MCF 10A (cell line): ENCODE data around the gene SRRM3. TPM values are rescaled to one million over a fixed set of nuclear protein-coding genes. Genes with fewer than 3 reads are reported as not detected.
"Not testable (repeated sequence)": the region's sequence is repeated elsewhere in the genome, so short reads cannot be mapped to it uniquely, and the experiment has no call there.

Source experiments
- BruUV-seq: library from RNA; stranded (reverse); fragments of 400-500 nt; replicated peaks from 2 replicates; lab custom pipeline; 2021; lab: Mats Ljungman, UMichigan
- CTCF ChIA-PET: fragments of 300-600 bp; sonication (Branson Sonifier 250); formaldehyde crosslinking; extraction: SDS; loops from one replicate; lab custom pipeline; 2021; ENCODE audit warnings: antibody characterized with exemption, inconsistent platforms; lab: Yijun Ruan, JAX
- POLR2A ChIA-PET: fragments of 300-600, 350-650 bp; sonication (Branson Sonifier 250); formaldehyde crosslinking; extraction: SDS; loops from one replicate; lab custom pipeline; 2020; ENCODE audit warnings: antibody characterized with exemption, inconsistent platforms; lab: Yijun Ruan, JAX
- DNase-seq: peaks from one replicate; pipeline ENCODE4 v3.0.0-alpha.2; 2018; ENCODE audit not compliant: unreplicated experiment
- H3K27ac Mint-ChIP-seq: one replicate; pipeline ENCODE4 v1.8.0; 2022; ENCODE audit warnings: mild to moderate bottlenecking, low read depth, mixed read lengths; ENCODE audit not compliant: unreplicated experiment
- H3K27me3 Mint-ChIP-seq: one replicate; pipeline ENCODE4 v1.8.0; 2022; ENCODE audit warnings: mixed read lengths; ENCODE audit not compliant: insufficient read depth, unreplicated experiment
- H3K36me3 Mint-ChIP-seq: one replicate; pipeline ENCODE4 v1.8.0; 2022; ENCODE audit warnings: mild to moderate bottlenecking, moderate library complexity, mixed read lengths; ENCODE audit not compliant: insufficient read depth, unreplicated experiment
- H3K4me1 Mint-ChIP-seq: one replicate; pipeline ENCODE4 v1.8.0; 2022; ENCODE audit warnings: mixed read lengths; ENCODE audit not compliant: insufficient read depth, unreplicated experiment
- H3K4me3 Mint-ChIP-seq: one replicate; pipeline ENCODE4 v1.8.0; 2022; ENCODE audit warnings: mild to moderate bottlenecking, moderate library complexity, mixed read lengths; ENCODE audit not compliant: unreplicated experiment
- H3K9me3 Mint-ChIP-seq: one replicate; pipeline ENCODE4 v1.8.0; 2022; ENCODE audit warnings: mixed read lengths; ENCODE audit not compliant: unreplicated experiment
- intact Hi-C: fragments of 100-400 bp; cut with micrococcal nuclease; formaldehyde crosslinking; loops from 2 replicates; pipeline ENCODE4 v1.14.1; 2022
- total RNA-seq: library from RNA; stranded (reverse); gene quantifications from 2 replicates; pipeline ENCODE4 v1.2.3, GENCODE V29; 2022
- TF ChIP-seq, protein P1 (sequence below): fragments of 200-600 bp; IDR thresholded peaks from one replicate; pipeline ENCODE4 v1.8.0; 2022; ENCODE audit warnings: antibody characterized with exemption, mild to moderate bottlenecking; ENCODE audit not compliant: unreplicated experiment

SRRM3 gene
- total RNA-seq, 1 experiment from 2014 or later = 0.70 TPM

GRCh38 chr7:76330673-76331072, 129.0 kb downstream of the SRRM3 start:
- Mint-ChIP-seq H3K9me3 (no peaks in the 10 kb centered on the region), H3K27ac (no peak overlapping the region), H3K36me3 (peaks cover 79% of the 10 kb centered on the region), H3K4me1 (peaks cover 16% of the 10 kb centered on the region), H3K4me3 (no peak overlapping the region), H3K27me3 (no peaks in the 10 kb centered on the region)
- TF ChIP-seq, protein P1, sequence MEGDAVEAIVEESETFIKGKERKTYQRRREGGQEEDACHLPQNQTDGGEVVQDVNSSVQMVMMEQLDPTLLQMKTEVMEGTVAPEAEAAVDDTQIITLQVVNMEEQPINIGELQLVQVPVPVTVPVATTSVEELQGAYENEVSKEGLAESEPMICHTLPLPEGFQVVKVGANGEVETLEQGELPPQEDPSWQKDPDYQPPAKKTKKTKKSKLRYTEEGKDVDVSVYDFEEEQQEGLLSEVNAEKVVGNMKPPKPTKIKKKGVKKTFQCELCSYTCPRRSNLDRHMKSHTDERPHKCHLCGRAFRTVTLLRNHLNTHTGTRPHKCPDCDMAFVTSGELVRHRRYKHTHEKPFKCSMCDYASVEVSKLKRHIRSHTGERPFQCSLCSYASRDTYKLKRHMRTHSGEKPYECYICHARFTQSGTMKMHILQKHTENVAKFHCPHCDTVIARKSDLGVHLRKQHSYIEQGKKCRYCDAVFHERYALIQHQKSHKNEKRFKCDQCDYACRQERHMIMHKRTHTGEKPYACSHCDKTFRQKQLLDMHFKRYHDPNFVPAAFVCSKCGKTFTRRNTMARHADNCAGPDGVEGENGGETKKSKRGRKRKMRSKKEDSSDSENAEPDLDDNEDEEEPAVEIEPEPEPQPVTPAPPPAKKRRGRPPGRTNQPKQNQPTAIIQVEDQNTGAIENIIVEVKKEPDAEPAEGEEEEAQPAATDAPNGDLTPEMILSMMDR = no peak
- ChIA-PET POLR2A (interaction anchor here (1.8 kb wide), 1 partner anchor 28 kb away, joined by 4 read pairs; the partner anchor contains the start of gene YWHAG), CTCF (no interaction called here)
- no TSS peak for BruUV-seq
- no peak for DNase-seq
- intact Hi-C loops = no loop called here

DNA sequence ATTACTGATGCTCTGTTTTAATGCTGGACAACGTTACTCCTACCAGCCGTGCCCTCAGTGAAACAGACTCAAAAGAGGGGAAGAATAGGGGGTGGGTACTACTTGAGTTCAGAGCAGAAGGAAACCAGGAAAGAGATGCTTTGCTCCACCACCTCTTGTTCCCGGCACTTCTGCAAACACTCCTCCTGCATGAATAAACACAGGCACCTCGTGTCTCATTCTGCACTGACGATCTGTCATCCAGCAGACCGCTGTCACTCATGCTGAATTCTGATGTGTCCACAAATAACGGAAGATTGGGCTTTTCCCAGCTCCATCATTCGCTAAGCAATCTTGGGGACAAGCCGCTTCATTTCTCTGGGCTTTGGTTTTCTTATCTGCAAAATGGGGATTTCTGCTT, 130.4 kb downstream of the SRRM3 start:
- Mint-ChIP-seq H3K4me1 (peaks cover 21% of the 10 kb centered on the region), H3K27me3 (no peaks in the 10 kb centered on the region), H3K4me3 (no peak overlapping the region), H3K36me3 (peaks cover 65% of the 10 kb centered on the region), H3K9me3 (no peaks in the 10 kb centered on the region), H3K27ac (no peak overlapping the region)
- DNase-seq = no peak
- CTCF ChIA-PET = interaction anchor here (0.9 to 1.1 kb wide), 2 partner anchors 18 to 41 kb away, joined by 3 read pairs; no protein-coding TSS in a partner anchor
- intact Hi-C loops = no loop called here
- TF ChIP-seq, protein P1 = no peak
- POLR2A ChIA-PET = interaction anchor here (0.6 kb wide), 1 partner anchor 23 kb away, joined by 3 read pairs; no protein-coding TSS in a partner anchor
- BruUV-seq = no TSS peak

DNA sequence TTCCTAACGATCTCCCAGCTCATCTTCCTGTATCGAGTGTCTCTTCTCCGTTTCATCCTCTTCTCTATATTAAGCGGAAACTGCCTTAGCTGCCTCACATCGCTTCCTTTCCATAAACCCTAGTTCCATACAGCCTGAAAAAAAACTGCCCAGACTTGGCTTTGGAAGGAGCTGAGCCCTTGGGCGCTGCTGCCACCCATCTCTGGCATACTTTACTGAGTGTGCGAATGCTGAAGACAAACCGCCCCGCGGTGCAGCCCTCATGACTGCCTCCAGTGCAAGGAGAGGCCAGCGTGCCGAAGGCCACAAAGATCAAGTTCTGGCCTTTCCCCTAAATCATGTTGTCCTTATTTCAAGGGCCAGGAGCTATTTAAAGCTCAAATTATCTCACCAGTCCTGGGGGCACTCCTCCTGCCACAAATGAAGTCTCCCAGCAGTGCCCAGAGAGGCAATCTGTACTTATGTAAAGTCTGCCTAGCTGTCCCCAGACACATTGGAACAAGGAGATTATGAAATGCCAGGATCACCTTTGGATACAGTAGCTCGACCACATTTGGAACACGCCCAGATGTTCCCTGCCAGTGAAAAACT, 131.9 kb downstream of the SRRM3 start:
- peak overlapping the region; percentile 54 for H3K27ac Mint-ChIP-seq
- peaks cover 61% of the 10 kb centered on the region for H3K36me3 Mint-ChIP-seq
- H3K9me3 Mint-ChIP-seq = no peaks in the 10 kb centered on the region
- peak; percentile 29 for DNase-seq
- H3K27me3 Mint-ChIP-seq = no peaks in the 10 kb centered on the region
- intact Hi-C loops = no loop called here
- CTCF ChIA-PET = no interaction called here
- H3K4me3 Mint-ChIP-seq = no peak overlapping the region
- H3K4me1 Mint-ChIP-seq = peaks cover 34% of the 10 kb centered on the region
- POLR2A ChIA-PET = interaction anchor here (1.6 to 1.9 kb wide), 2 partner anchors 21 to 23 kb away, joined by 3 to 4 read pairs; no protein-coding TSS in a partner anchor
- TF ChIP-seq, protein P1 = no peak
- no TSS peak for BruUV-seq

- no peak overlapping the region for H3K4me3 Mint-ChIP-seq
- H3K4me1 Mint-ChIP-seq = peaks cover 36% of the 10 kb centered on the region
- DNase-seq = no peak
- CTCF ChIA-PET = interaction anchor here (0.5 to 1.1 kb wide), 2 partner anchors 17 to 43 kb away, joined by 3 read pairs; no protein-coding TSS in a partner anchor
- intact Hi-C loops = no loop called here
- H3K9me3 Mint-ChIP-seq = no peaks in the 10 kb centered on the region
- BruUV-seq = no TSS peak
- peaks cover 53% of the 10 kb centered on the region for H3K36me3 Mint-ChIP-seq
- POLR2A ChIA-PET = interaction anchor here (0.9 to 1.9 kb wide), 3 partner anchors 13 to 21 kb away, joined by 4 to 9 read pairs (median 4); no protein-coding TSS in a partner anchor
- peak overlapping the region; percentile 54 for H3K27ac Mint-ChIP-seq
- H3K27me3 Mint-ChIP-seq = no peaks in the 10 kb centered on the region
- TF ChIP-seq, protein P1 = no peak
Measured at GRCh38 chr7:76334320-76334967, 132.7 kb downstream of the SRRM3 start.

DNA sequence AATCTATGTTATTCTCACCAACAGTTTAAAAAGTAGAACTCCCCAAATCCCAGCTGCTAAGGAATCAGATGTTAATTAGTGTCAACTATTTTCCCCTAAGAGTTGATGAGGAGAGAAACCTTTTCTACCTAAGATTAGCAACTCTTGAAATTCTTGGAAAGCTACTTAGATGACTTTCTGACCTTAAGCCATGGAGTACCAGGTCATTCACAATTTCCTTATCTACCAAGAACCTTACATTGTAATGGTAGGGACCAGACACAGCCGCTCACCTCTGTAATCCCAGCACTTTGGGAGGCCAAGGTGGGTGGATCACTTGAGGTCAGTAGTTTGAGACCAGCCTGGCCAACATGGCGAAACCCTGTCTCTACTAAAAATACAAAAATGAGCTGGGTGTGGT, 133.7 kb downstream of the SRRM3 start:
- BruUV-seq, intact Hi-C loops, DNase-seq, H3K9me3 Mint-ChIP-seq, H3K27me3 Mint-ChIP-seq, H3K4me3 Mint-ChIP-seq, H3K27ac Mint-ChIP-seq: not testable (repeated sequence)
- POLR2A ChIA-PET = interaction anchor here (0.9 to 1.9 kb wide), 3 partner anchors 13 to 20 kb away, joined by 4 to 9 read pairs (median 4); no protein-coding TSS in a partner anchor
- Mint-ChIP-seq H3K4me1 (peaks cover 33% of the 10 kb centered on the region), H3K36me3 (peaks cover 51% of the 10 kb centered on the region)
- CTCF ChIA-PET = interaction anchor here (0.6 to 1.5 kb wide), 3 partner anchors 15 to 157 kb away, joined by 3 to 6 read pairs (median 4); no protein-coding TSS in a partner anchor
